ENCODE results near the gene IL1R2. TPM values are rescaled to one million over a fixed set of nuclear protein-coding genes. Genes with fewer than 3 reads are reported as not detected.

The IL1R2 gene
- total and polyA plus RNA-seq, 4 donors: 7.3 to 902 (median 64.1) TPM

DNA sequence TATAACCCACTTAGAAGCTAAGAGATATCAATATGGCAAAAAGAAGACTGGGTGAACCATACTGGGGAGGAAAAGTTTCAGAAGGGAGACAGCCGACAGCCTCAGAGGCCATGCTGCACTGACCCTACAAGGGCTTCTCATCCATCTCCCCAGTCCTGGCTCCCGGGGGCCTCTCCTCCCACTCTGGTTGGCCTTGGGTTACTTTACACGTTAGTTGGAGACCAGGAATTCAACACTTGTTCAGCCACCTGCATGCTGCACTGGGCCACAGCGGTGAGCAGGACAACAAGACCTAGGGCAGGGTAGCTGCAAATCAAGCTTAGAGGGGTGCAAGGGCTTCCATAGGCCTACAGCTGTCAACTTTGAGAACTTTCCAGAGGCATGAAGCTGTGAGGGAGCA, 28.6 kb upstream of the IL1R2 start:
- Histone ChIP-seq H3K4me1 (ENCODE audit: control insufficient read depth in 5 of 5, insufficient read depth in 5 of 5, low read length in 5 of 5) (peaks cover 0 to 38% (median 17%) of the 10 kb centered on the region in 5 donors), H3K27ac (ENCODE audit: low read depth in 1 of 2, low read length in 1 of 2) (no peak overlapping the region), H3K4me3 (no peak overlapping the region), H3K36me3 (ENCODE audit: control insufficient read depth in 4 of 4, insufficient read depth in 4 of 4, low read length in 4 of 4) (no peaks in the 10 kb centered on the region), H3K9ac (ENCODE audit: insufficient read depth in 1 of 2, low read length in 2 of 2) (no peak overlapping the region), H3K27me3 (ENCODE audit: control insufficient read depth in 3 of 3, insufficient read depth in 3 of 3, low read length in 2 of 3) (no peaks in the 10 kb centered on the region), H3K9me3 (ENCODE audit: control insufficient read depth in 4 of 4, insufficient read depth in 3 of 4, low read length in 3 of 4) (peaks cover 0 to 4% (median 0%) of the 10 kb centered on the region in 4 donors)
- TF ChIP-seq, protein P1, sequence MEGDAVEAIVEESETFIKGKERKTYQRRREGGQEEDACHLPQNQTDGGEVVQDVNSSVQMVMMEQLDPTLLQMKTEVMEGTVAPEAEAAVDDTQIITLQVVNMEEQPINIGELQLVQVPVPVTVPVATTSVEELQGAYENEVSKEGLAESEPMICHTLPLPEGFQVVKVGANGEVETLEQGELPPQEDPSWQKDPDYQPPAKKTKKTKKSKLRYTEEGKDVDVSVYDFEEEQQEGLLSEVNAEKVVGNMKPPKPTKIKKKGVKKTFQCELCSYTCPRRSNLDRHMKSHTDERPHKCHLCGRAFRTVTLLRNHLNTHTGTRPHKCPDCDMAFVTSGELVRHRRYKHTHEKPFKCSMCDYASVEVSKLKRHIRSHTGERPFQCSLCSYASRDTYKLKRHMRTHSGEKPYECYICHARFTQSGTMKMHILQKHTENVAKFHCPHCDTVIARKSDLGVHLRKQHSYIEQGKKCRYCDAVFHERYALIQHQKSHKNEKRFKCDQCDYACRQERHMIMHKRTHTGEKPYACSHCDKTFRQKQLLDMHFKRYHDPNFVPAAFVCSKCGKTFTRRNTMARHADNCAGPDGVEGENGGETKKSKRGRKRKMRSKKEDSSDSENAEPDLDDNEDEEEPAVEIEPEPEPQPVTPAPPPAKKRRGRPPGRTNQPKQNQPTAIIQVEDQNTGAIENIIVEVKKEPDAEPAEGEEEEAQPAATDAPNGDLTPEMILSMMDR (IDR thresholded peaks at IDR 0.05; ENCODE audit: control extremely low read depth, extremely low read depth): no peak
- DNase-seq (no peak), ATAC-seq (ENCODE audit: insufficient read depth, low FRiP score) (no peak)
- WGBS, 2 donors: 77 to 90% methylated on average over 4 of the region's 4 CpGs

DNA sequence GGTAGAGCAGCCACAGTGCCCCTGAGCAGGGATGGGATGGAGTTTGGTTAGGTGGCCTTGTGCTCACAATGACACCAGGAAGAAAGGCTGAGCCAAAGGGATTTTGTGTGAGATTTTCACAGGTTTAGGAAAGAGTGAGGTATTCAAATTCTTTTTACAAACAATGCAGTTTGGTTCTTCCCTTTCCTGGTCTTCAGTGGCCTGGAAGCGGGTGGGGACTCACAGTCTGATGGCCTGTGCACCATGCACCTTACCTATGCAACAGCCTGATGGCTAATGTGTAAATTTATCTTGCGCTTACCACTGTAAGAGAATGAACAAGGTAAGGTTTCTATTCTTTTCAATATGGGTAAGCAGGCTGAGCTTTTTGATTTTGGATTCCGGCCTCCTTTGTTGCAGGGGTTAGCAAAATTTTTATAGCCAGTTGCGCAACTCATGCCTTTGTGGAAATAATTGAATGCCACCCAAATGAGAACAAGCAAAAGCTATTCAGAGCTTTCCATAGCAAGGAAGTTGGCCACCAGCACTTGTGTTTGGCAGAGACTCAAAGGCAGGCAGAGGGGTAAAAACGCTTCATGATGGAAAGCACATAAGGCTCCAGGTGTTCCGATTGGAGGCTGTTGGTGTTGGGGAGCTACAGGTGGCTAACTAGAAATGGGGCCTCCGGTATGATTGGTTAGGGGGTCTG, 23.8 kb upstream of the IL1R2 start:
- H3K4me3 ChIP-seq: no peak overlapping the region
- peaks cover 0 to 16% (median 9%) of the 10 kb centered on the region in 5 donors for H3K4me1 ChIP-seq (ENCODE audit: control insufficient read depth in 5 of 5, insufficient read depth in 5 of 5, low read length in 5 of 5)
- peak; percentile 50 to 83 (median 75) for DNase-seq
- no peak for ATAC-seq (ENCODE audit: insufficient read depth, low FRiP score)
- WGBS, 2 donors: 66 to 74% methylated on average over 7 of the region's 7 CpGs
- H3K27me3 ChIP-seq (ENCODE audit: control insufficient read depth in 3 of 3, insufficient read depth in 3 of 3, low read length in 2 of 3): no peaks in the 10 kb centered on the region
- H3K27ac ChIP-seq (ENCODE audit: low read depth in 1 of 2, low read length in 1 of 2): peak overlapping the region in 1 of 2 donors; percentile 67
- peaks cover 0 to 2% (median 1%) of the 10 kb centered on the region in 4 donors for H3K9me3 ChIP-seq (ENCODE audit: control insufficient read depth in 4 of 4, insufficient read depth in 3 of 4, low read length in 3 of 4)
- TF ChIP-seq, protein P1 (IDR thresholded peaks at IDR 0.05; ENCODE audit: control extremely low read depth, extremely low read depth): no peak
- no peaks in the 10 kb centered on the region for H3K36me3 ChIP-seq (ENCODE audit: control insufficient read depth in 4 of 4, insufficient read depth in 4 of 4, low read length in 4 of 4)
- H3K9ac ChIP-seq (ENCODE audit: insufficient read depth in 1 of 2, low read length in 2 of 2): no peak overlapping the region

DNA sequence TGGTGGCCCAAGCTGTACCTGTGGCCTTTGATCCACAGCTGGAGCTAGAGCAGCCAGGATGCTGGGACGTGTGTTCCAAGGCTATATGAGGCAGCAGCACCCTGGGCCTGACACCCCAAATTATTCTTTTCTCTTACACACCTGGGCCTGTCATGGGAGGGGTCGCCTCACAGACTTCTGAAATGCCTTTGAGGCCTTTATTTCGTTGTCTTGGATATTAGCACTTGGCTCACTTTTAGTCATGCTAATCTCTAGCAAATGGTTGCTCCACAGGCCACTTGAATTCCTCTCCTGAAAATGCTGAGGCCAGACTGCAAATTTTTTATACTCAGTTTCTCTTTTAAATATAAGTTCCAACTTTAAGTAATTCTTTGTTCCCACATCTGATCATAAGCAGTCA, 22.0 kb upstream of the IL1R2 start:
- H3K4me1 ChIP-seq (ENCODE audit: control insufficient read depth in 5 of 5, insufficient read depth in 5 of 5, low read length in 5 of 5): peaks cover 0 to 13% (median 9%) of the 10 kb centered on the region in 5 donors
- no peak for DNase-seq
- 89 to 94% methylated on average over 3 of the region's 3 CpGs for WGBS, 2 donors
- TF ChIP-seq, protein P1 (IDR thresholded peaks at IDR 0.05; ENCODE audit: control extremely low read depth, extremely low read depth): no peak
- H3K9me3 ChIP-seq (ENCODE audit: control insufficient read depth in 4 of 4, insufficient read depth in 3 of 4, low read length in 3 of 4): peaks cover 0 to 2% (median 0%) of the 10 kb centered on the region in 4 donors
- ATAC-seq (ENCODE audit: insufficient read depth, low FRiP score): no peak
- H3K27me3 ChIP-seq (ENCODE audit: control insufficient read depth in 3 of 3, insufficient read depth in 3 of 3, low read length in 2 of 3): no peaks in the 10 kb centered on the region
- no peaks in the 10 kb centered on the region for H3K36me3 ChIP-seq (ENCODE audit: control insufficient read depth in 4 of 4, insufficient read depth in 4 of 4, low read length in 4 of 4)
- no peak overlapping the region for H3K9ac ChIP-seq (ENCODE audit: insufficient read depth in 1 of 2, low read length in 2 of 2)
- no peak overlapping the region for H3K4me3 ChIP-seq
- H3K27ac ChIP-seq (ENCODE audit: low read depth in 1 of 2, low read length in 1 of 2): no peak overlapping the region
